Trophoblast cell (in vitro differentiated cells and primary cell): ENCODE measurements around the gene TMEM184C.

Source experiments
- DNase-seq, 2 donors: peaks; one replicate each; pipeline ENCODE4 v3.0.0-alpha.2; 2016
- H2AFZ ChIP-seq: 2 replicates; pipeline ENCODE4 v1.6.1; 2013; ENCODE audit warnings: low read length, moderate library complexity, mild to moderate bottlenecking; ENCODE audit not compliant: insufficient read depth, poor library complexity
- H2AK5ac ChIP-seq: 2 replicates; pipeline ENCODE4 v1.6.1; 2013; ENCODE audit warnings: mild to moderate bottlenecking, low read length
- H2BK120ac ChIP-seq: 2 replicates; pipeline ENCODE4 v1.6.1; 2013; ENCODE audit warnings: low read length, mild to moderate bottlenecking, moderate library complexity; ENCODE audit not compliant: insufficient read depth, poor library complexity
- H2BK12ac ChIP-seq: 2 replicates; pipeline ENCODE4 v1.6.1; 2013; ENCODE audit warnings: mild to moderate bottlenecking, low read length, moderate library complexity
- H2BK5ac ChIP-seq: 2 replicates; pipeline ENCODE4 v1.6.1; 2013; ENCODE audit warnings: low read length, low read depth, moderate library complexity, mild to moderate bottlenecking; ENCODE audit not compliant: poor library complexity
- H3K14ac ChIP-seq: 2 replicates; pipeline ENCODE4 v1.6.1; 2013; ENCODE audit warnings: mild to moderate bottlenecking, low read length
- H3K18ac ChIP-seq: 2 replicates; pipeline ENCODE4 v1.6.1; 2013; ENCODE audit warnings: mild to moderate bottlenecking, low read length
- H3K23ac ChIP-seq: 2 replicates; pipeline ENCODE4 v1.6.1; 2013; ENCODE audit warnings: low read length
- H3K27ac ChIP-seq: 2 replicates; pipeline ENCODE4 v1.5.1; 2013; ENCODE audit warnings: low read depth, mild to moderate bottlenecking, inconsistent platforms, low read length, moderate library complexity
- H3K27me3 ChIP-seq: 2 replicates; pipeline ENCODE4 v1.6.1; 2013; ENCODE audit warnings: inconsistent platforms, mild to moderate bottlenecking, low read length, moderate library complexity; ENCODE audit not compliant: insufficient read depth
- H3K36me3 ChIP-seq, 2 experiments: 1 replicate in 1 of 2; 2 replicates in 1 of 2; pipeline ENCODE4 v1.6.1; 2013; ENCODE audit warnings: low read length in 2 of 2, mild to moderate bottlenecking in 2 of 2, moderate library complexity in 1 of 2; ENCODE audit not compliant: insufficient read depth in 2 of 2, control insufficient read depth in 1 of 2
- H3K4ac ChIP-seq: 2 replicates; pipeline ENCODE4 v1.6.1; 2013; ENCODE audit warnings: low read depth, mild to moderate bottlenecking, low read length, moderate library complexity
- H3K4me1 ChIP-seq, 2 experiments: 1 replicate in 1 of 2; 2 replicates in 1 of 2; pipeline ENCODE4 v1.6.1; 2013; ENCODE audit warnings: low read length in 2 of 2, mild to moderate bottlenecking in 2 of 2, moderate library complexity in 1 of 2; ENCODE audit not compliant: insufficient read depth in 2 of 2, control insufficient read depth in 1 of 2
- H3K4me2 ChIP-seq: 2 replicates; pipeline ENCODE4 v1.6.1; 2013; ENCODE audit warnings: inconsistent platforms, mild to moderate bottlenecking, low read length, moderate library complexity
- H3K4me3 ChIP-seq: 2 replicates; pipeline ENCODE4 v1.5.1; 2013; ENCODE audit warnings: mild to moderate bottlenecking, low read depth, low read length, inconsistent platforms
- H3K79me1 ChIP-seq: one replicate; pipeline ENCODE4 v1.6.1; 2013; ENCODE audit warnings: low read length
- H3K79me2 ChIP-seq: 2 replicates; pipeline ENCODE4 v1.6.1; 2013; ENCODE audit warnings: low read length, mild to moderate bottlenecking; ENCODE audit not compliant: control insufficient read depth, insufficient read depth, poor library complexity
- H3K9ac ChIP-seq: 2 replicates; pipeline ENCODE4 v1.6.1; 2013; ENCODE audit warnings: mild to moderate bottlenecking, low read length
- H3K9me3 ChIP-seq: 2 replicates; pipeline ENCODE4 v1.6.1; 2013; ENCODE audit warnings: low read depth, mild to moderate bottlenecking, control low read depth, inconsistent platforms, low read length; ENCODE audit not compliant: insufficient read depth
- H4K12ac ChIP-seq: 2 replicates; pipeline ENCODE4 v1.6.1; 2013; ENCODE audit warnings: low read depth, mild to moderate bottlenecking, low read length, moderate library complexity
- H4K8ac ChIP-seq: 2 replicates; pipeline ENCODE4 v1.6.1; 2013; ENCODE audit warnings: low read depth, mild to moderate bottlenecking, low read length, moderate library complexity
- H4K91ac ChIP-seq: one replicate; pipeline ENCODE4 v1.6.1; 2013; ENCODE audit warnings: low read depth, mild to moderate bottlenecking, low read length, moderate library complexity
- WGBS: extraction: QIAGEN DNeasy Blood & Tissue Kit; methylation state at CpG from one replicate; pipeline ENCODE4 v1.1.7; 2013; ENCODE audit warnings: missing lambda C conversion rate; ENCODE audit not compliant: insufficient read length, insufficient coverage; ENCODE audit errors: extremely low coverage; 5-methylcytosine and 5-hydroxymethylcytosine counted together

The TMEM184C gene

GRCh38 chr4:147582386-147583060, 34.7 kb upstream of the TMEM184C start:
- Histone ChIP-seq H3K79me1 (no peaks in the 10 kb centered on the region), H2AK5ac (no peak overlapping the region), H3K9ac (no peak overlapping the region), H3K27me3 (no peaks in the 10 kb centered on the region), H3K36me3 (no peaks in the 10 kb centered on the region), H2BK120ac (no peak overlapping the region), H2BK5ac (no peak overlapping the region), H3K23ac (no peak overlapping the region), H4K8ac (no peak overlapping the region), H3K9me3 (no peaks in the 10 kb centered on the region), H4K12ac (no peak overlapping the region), H3K27ac (no peak overlapping the region), H3K14ac (no peak overlapping the region), H3K18ac (no peak overlapping the region), H2AFZ (no peak overlapping the region), H3K4ac (no peak overlapping the region), H4K91ac (no peak overlapping the region), H3K4me2 (no peak overlapping the region), H3K4me1 (peaks cover 2 to 6% of the 10 kb centered on the region in 2 experiments), H2BK12ac (no peak overlapping the region), H3K4me3 (no peak overlapping the region), H3K79me2 (no peaks in the 10 kb centered on the region)
- DNase-seq = no peak

- Histone ChIP-seq H3K9me3 (no peaks in the 10 kb centered on the region), H2BK120ac (no peak overlapping the region), H3K27me3 (no peaks in the 10 kb centered on the region), H3K27ac (no peak overlapping the region), H3K36me3 (no peaks in the 10 kb centered on the region), H2BK5ac (no peak overlapping the region), H3K9ac (no peak overlapping the region), H3K23ac (no peak overlapping the region), H2BK12ac (no peak overlapping the region), H3K79me1 (no peaks in the 10 kb centered on the region), H4K91ac (no peak overlapping the region), H2AK5ac (no peak overlapping the region), H3K79me2 (no peaks in the 10 kb centered on the region), H3K14ac (no peak overlapping the region), H4K12ac (no peak overlapping the region), H3K4ac (no peak overlapping the region), H3K4me1 (peaks cover 0 to 4% of the 10 kb centered on the region in 2 experiments), H3K4me2 (no peak overlapping the region), H2AFZ (no peak overlapping the region), H4K8ac (no peak overlapping the region), H3K4me3 (no peak overlapping the region), H3K18ac (no peak overlapping the region)
- DNase-seq = peak in 1 of 2 donors; percentile 18
- WGBS = no CpG with 5 or more reads among the region's 1 CpG
Measured at GRCh38 chr4:147583876-147584275, 33.3 kb upstream of the TMEM184C start.

GRCh38 chr4:147586032-147586431, 31.2 kb upstream of the TMEM184C start:
- Histone ChIP-seq H4K91ac (no peak overlapping the region), H3K4me2 (no peak overlapping the region), H4K8ac (no peak overlapping the region), H3K4ac (no peak overlapping the region), H2AK5ac (no peak overlapping the region), H2BK12ac (no peak overlapping the region), H3K27me3 (no peaks in the 10 kb centered on the region), H3K9me3 (no peaks in the 10 kb centered on the region), H4K12ac (no peak overlapping the region), H3K9ac (no peak overlapping the region), H2AFZ (no peak overlapping the region), H3K27ac (no peak overlapping the region), H3K36me3 (no peaks in the 10 kb centered on the region), H3K23ac (no peak overlapping the region), H2BK5ac (no peak overlapping the region), H3K79me1 (peaks cover 2% of the 10 kb centered on the region), H3K18ac (no peak overlapping the region), H3K4me3 (no peak overlapping the region), H3K79me2 (no peaks in the 10 kb centered on the region), H3K14ac (no peak overlapping the region), H3K4me1 (peaks cover 0 to 4% of the 10 kb centered on the region in 2 experiments), H2BK120ac (no peak overlapping the region)
- no CpG with 5 or more reads among the region's 3 CpGs for WGBS
- DNase-seq = no peak

- Histone ChIP-seq H3K4me1 (peaks cover 0 to 4% of the 10 kb centered on the region in 2 experiments), H3K18ac (no peak overlapping the region), H4K8ac (no peak overlapping the region), H3K23ac (no peak overlapping the region), H3K14ac (no peak overlapping the region), H3K79me1 (peaks cover 2% of the 10 kb centered on the region), H3K27ac (no peak overlapping the region), H2AK5ac (no peak overlapping the region), H3K79me2 (no peaks in the 10 kb centered on the region), H3K9ac (no peak overlapping the region), H4K91ac (no peak overlapping the region), H3K4ac (no peak overlapping the region), H3K9me3 (no peaks in the 10 kb centered on the region), H3K4me2 (no peak overlapping the region), H3K36me3 (no peaks in the 10 kb centered on the region), H2BK120ac (no peak overlapping the region), H3K4me3 (no peak overlapping the region), H2BK5ac (no peak overlapping the region), H2BK12ac (no peak overlapping the region), H3K27me3 (no peaks in the 10 kb centered on the region), H2AFZ (no peak overlapping the region), H4K12ac (no peak overlapping the region)
- DNase-seq = no peak
- 100% methylated on average over 1 of the region's 4 CpGs for WGBS
Measured at GRCh38 chr4:147586637-147587036, 30.6 kb upstream of the TMEM184C start.
